HepG2 (cell line): ENCODE measurements around the gene SPATA25. TPM values are rescaled to one million over a fixed set of nuclear protein-coding genes. Genes with fewer than 3 reads are reported as not detected.

Experiments
- AGO1 ChIP-seq: fragments of 200-400 bp; formaldehyde crosslinking; IDR thresholded peaks from 2 replicates; pipeline ENCODE4 v1.6.1; 2017; ENCODE audit warnings: mild to moderate bottlenecking, low read depth, low read length, moderate library complexity; ENCODE audit not compliant: poor library complexity, severe bottlenecking
- DNMT3B ChIP-seq: conservative IDR thresholded peaks from 2 replicates; pipeline ENCODE4 v1.6.1; 2016; ENCODE audit warnings: missing biosample characterization, control low read depth
- EHMT2 ChIP-seq: fragments of 200-600 bp; sonication (generic); IDR thresholded peaks from 2 replicates; pipeline ENCODE4 v1.7.0; 2017; ENCODE audit warnings: antibody characterized with exemption, low read depth, low read length, borderline replicate concordance
- GLI4 ChIP-seq: sonication (generic); formaldehyde crosslinking; IDR thresholded peaks from 2 replicates; pipeline ENCODE4 v1.5.1; 2020; ENCODE audit warnings: missing genetic modification reagents, mild to moderate bottlenecking, moderate library complexity, borderline replicate concordance
- HNF4G ChIP-seq, 2 experiments: sonication (generic) in 1 of 2; formaldehyde crosslinking in 1 of 2; IDR thresholded peaks; 2 replicates each; pipeline versions ENCODE4 v1.4.0 to v1.6.1; 2011 to 2020; ENCODE audit warnings: borderline replicate concordance in 2 of 2, low read depth in 2 of 2, mild to moderate bottlenecking in 2 of 2, low read length in 1 of 2, missing genetic modification reagents in 1 of 2, moderate library complexity in 1 of 2
- NCOR1 ChIP-seq: fragments of 200-600 bp; sonication (generic); IDR thresholded peaks from 2 replicates; pipeline ENCODE4 v1.7.0; 2017; ENCODE audit warnings: antibody characterized with exemption, low read length, borderline replicate concordance
- NKX3-1 ChIP-seq: sonication (generic); formaldehyde crosslinking; IDR thresholded peaks from 2 replicates; pipeline ENCODE4 v1.5.0; 2020; ENCODE audit warnings: missing genetic modification reagents
- ZFP36L1 ChIP-seq: sonication (generic); formaldehyde crosslinking; IDR thresholded peaks from 2 replicates; pipeline ENCODE4 v1.8.0; 2022; ENCODE audit warnings: mild to moderate bottlenecking, missing genetic modification reagents, moderate library complexity
- ZNF20 ChIP-seq: sonication (generic); formaldehyde crosslinking; IDR thresholded peaks from 2 replicates; pipeline ENCODE4 v1.4.0; 2020; ENCODE audit warnings: mild to moderate bottlenecking, moderate library complexity, missing genetic modification reagents
- ZNF605 ChIP-seq: sonication (generic); formaldehyde crosslinking; IDR thresholded peaks from 2 replicates; pipeline ENCODE4 v1.8.0; 2022; ENCODE audit warnings: mild to moderate bottlenecking, missing genetic modification reagents
- ZSCAN30 ChIP-seq: sonication (generic); formaldehyde crosslinking; IDR thresholded peaks from 2 replicates; pipeline ENCODE4 v1.5.0; 2020; ENCODE audit warnings: mild to moderate bottlenecking, missing genetic modification reagents
- polyA plus RNA-seq, 8 experiments: library from polyadenylated mRNA; depleted of rRNA in 3 of 8; stranded (reverse) in 7 of 8; unstranded in 1 of 8; fragments of >200 nt; fragmentation: Illumina TruSeq in 4 of 8; extraction: Trizol in 4 of 8; gene quantifications; 2 replicates each; pipeline versions ENCODE4 v1.2.1 to v1.2.3, GENCODE V29; 2011 to 2016; ENCODE audit warnings: low read depth in 4 of 8, missing spikeins in 1 of 8, mixed read lengths in 1 of 8; ENCODE audit not compliant: insufficient read depth in 1 of 8
- total RNA-seq, 5 experiments: library from RNA; depleted of rRNA; stranded (reverse); fragments of >200 nt; fragmentation: Illumina TruSeq; extraction: Trizol; gene quantifications; 2 replicates each; pipeline ENCODE4 v1.2.3, GENCODE V29; 2016; ENCODE audit warnings: low read depth in 1 of 5
- TF ChIP-seq, protein P1 (sequence below): sonication (generic); formaldehyde crosslinking; IDR thresholded peaks from one replicate; pipeline ENCODE4 v1.5.1; 2020; ENCODE audit warnings: mild to moderate bottlenecking, missing genetic modification reagents; ENCODE audit errors: not compliant biosample characterization
- TF ChIP-seq, protein P2 (sequence below), 2 experiments: sonication (generic) in 1 of 2; formaldehyde crosslinking in 1 of 2; IDR thresholded peaks; 2 replicates each; pipeline versions ENCODE4 v1.4.0 to v1.6.1; 2016 to 2020; ENCODE audit warnings: borderline replicate concordance in 1 of 2, low read depth in 1 of 2, mild to moderate bottlenecking in 1 of 2, missing genetic modification reagents in 1 of 2

Gene SPATA25
- total and polyA plus RNA-seq, 2 of the 13 experiments (the other 11 are each of a cell fraction or from before 2014, with no cell fraction given), result 4.8 to 7.6 TPM

DNA sequence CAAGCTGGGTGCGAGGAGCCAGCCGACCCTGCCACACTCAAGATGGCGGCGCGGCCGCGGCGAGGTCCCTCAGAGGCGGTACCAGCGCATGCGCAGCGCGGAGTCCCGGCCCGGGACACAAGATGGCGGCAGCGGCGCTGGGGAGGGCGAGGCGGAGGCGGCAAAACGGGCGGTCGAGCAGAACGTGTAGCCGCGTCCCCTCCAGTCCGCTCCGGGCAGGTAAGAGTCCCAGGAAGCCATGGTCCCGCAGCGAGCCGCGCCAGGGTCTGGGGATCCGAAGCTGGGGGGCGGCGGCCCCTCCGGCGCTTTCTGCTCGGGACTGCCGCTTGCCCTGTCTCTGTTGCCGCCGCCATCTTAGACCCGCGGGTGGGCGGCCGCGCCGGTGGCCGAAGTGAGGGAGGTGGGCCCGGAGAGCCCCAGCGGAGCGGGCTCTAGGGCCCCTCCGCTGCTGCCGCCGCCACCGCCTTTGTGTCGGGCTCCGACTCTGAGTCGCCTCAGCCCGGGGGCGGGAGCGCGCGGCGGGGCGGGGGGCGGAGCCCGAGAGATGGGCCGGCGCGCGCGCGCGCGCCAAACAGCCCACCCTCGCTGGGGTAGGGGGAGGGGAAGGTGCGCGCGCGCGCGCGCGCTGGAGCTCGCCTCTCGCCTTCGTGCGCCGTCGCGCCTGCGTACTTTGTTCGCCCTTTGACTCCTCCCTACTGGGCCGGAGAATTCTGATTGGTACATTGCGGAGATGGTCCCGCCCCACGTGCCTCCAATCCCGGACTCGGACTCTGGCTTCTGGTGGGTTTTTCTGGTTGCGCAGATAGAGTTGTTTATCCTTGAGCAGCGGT is 47.4 kb upstream of the SPATA25 start, which contains the start of gene PCIF1 (continued):
- TF ChIP-seq, protein P1, sequence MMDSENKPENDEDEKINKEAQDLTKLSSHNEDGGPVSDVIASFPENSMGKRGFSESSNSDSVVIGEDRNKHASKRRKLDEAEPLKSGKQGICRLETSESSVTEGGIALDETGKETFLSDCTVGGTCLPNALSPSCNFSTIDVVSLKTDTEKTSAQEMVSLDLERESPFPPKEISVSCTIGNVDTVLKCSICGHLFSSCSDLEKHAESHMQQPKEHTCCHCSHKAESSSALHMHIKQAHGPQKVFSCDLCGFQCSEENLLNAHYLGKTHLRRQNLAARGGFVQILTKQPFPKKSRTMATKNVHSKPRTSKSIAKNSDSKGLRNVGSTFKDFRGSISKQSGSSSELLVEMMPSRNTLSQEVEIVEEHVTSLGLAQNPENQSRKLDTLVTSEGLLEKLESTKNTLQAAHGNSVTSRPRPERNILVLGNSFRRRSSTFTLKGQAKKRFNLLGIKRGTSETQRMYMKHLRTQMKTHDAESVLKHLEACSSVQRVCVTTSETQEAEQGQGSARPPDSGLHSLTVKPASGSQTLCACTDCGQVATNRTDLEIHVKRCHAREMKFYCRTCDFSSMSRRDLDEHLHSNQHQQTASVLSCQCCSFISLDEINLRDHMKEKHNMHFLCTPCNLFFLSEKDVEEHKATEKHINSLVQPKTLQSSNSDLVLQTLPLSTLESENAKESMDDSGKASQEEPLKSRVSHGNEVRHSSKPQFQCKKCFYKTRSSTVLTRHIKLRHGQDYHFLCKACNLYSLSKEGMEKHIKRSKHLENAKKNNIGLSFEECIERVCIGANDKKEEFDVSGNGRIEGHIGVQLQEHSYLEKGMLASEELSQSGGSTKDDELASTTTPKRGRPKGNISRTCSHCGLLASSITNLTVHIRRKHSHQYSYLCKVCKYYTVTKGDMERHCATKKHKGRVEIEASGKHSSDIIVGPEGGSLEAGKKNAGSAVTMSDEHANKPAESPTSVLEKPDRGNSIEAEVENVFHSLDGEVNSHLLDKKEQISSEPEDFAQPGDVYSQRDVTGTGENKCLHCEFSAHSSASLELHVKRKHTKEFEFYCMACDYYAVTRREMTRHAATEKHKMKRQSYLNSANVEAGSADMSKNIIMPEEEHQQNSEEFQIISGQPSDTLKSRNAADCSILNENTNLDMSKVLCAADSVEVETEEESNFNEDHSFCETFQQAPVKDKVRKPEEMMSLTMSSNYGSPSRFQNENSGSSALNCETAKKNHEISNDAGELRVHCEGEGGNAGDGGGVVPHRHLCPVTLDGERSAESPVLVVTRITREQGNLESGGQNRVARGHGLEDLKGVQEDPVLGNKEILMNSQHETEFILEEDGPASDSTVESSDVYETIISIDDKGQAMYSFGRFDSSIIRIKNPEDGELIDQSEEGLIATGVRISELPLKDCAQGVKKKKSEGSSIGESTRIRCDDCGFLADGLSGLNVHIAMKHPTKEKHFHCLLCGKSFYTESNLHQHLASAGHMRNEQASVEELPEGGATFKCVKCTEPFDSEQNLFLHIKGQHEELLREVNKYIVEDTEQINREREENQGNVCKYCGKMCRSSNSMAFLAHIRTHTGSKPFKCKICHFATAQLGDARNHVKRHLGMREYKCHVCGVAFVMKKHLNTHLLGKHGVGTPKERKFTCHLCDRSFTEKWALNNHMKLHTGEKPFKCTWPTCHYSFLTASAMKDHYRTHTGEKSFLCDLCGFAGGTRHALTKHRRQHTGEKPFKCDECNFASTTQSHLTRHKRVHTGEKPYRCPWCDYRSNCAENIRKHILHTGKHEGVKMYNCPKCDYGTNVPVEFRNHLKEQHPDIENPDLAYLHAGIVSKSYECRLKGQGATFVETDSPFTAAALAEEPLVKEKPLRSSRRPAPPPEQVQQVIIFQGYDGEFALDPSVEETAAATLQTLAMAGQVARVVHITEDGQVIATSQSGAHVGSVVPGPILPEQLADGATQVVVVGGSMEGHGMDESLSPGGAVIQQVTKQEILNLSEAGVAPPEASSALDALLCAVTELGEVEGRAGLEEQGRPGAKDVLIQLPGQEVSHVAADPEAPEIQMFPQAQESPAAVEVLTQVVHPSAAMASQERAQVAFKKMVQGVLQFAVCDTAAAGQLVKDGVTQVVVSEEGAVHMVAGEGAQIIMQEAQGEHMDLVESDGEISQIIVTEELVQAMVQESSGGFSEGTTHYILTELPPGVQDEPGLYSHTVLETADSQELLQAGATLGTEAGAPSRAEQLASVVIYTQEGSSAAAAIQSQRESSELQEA (CRISPR knock-in tag), result peak; percentile 80
- peak; percentile 91 for TF ChIP-seq DNMT3B
- 0 out of 2 replicates have a peak, but pooled peaks have one; percentile 78 for TF ChIP-seq NKX3-1 (CRISPR knock-in tag)
- TF ChIP-seq EHMT2, result no peak
- TF ChIP-seq, protein P2, sequence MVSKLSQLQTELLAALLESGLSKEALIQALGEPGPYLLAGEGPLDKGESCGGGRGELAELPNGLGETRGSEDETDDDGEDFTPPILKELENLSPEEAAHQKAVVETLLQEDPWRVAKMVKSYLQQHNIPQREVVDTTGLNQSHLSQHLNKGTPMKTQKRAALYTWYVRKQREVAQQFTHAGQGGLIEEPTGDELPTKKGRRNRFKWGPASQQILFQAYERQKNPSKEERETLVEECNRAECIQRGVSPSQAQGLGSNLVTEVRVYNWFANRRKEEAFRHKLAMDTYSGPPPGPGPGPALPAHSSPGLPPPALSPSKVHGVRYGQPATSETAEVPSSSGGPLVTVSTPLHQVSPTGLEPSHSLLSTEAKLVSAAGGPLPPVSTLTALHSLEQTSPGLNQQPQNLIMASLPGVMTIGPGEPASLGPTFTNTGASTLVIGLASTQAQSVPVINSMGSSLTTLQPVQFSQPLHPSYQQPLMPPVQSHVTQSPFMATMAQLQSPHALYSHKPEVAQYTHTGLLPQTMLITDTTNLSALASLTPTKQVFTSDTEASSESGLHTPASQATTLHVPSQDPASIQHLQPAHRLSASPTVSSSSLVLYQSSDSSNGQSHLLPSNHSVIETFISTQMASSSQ (IDR thresholded peaks at IDR 0.05; ENCODE audit: low read depth), result no peak
- TF ChIP-seq, protein P2 (CRISPR knock-in tag; IDR thresholded peaks at IDR 0.05; ENCODE audit: borderline replicate concordance), result peak; percentile 62
- no peak for TF ChIP-seq ZNF20 (CRISPR knock-in tag)
- TF ChIP-seq AGO1, result peak; percentile 90
- TF ChIP-seq ZNF605 (CRISPR knock-in tag), result peak; percentile 28; the same call in 1 of the 2 replicates
- peak; percentile 23; the same call in 1 of the 2 replicates for TF ChIP-seq HNF4G (IDR thresholded peaks at IDR 0.05; ENCODE audit: borderline replicate concordance, low read depth, low read length)
- TF ChIP-seq HNF4G (CRISPR knock-in tag; IDR thresholded peaks at IDR 0.05; ENCODE audit: borderline replicate concordance, low read depth), result peak; percentile 88; the same call in 1 of the 2 replicates
- TF ChIP-seq ZFP36L1 (CRISPR knock-in tag), result peak; percentile 23; the same call in 1 of the 2 replicates
- no peak for TF ChIP-seq NCOR1
- peak; percentile 71; the same call in 1 of the 2 replicates for TF ChIP-seq GLI4 (CRISPR knock-in tag)
- TF ChIP-seq ZSCAN30 (CRISPR knock-in tag), result no peak; the same call in 1 of the 2 replicates
